SU-DHL-6 (cell line): Measurements from ENCODE around the gene BEND6.
A peak's percentile ranks its signal among the peaks of the same experiment; 100 is the strongest.

ENCODE experiments used
- H2AFZ ChIP-seq: fragments of 200-600 bp; sonication (generic); 2 replicates; pipeline ENCODE4 v1.6.1; 2014; ENCODE audit warnings: low read depth, mild to moderate bottlenecking, moderate library complexity, mixed read lengths, antibody characterized with exemption, low read length; ENCODE audit not compliant: severe bottlenecking
- H3F3A ChIP-seq: fragments of 200-600 bp; shearing (Covaris generic); 2 replicates; pipeline ENCODE4 v1.6.0; 2016; ENCODE audit warnings: antibody characterized with exemption, mild to moderate bottlenecking; ENCODE audit not compliant: insufficient read depth
- H3K27ac ChIP-seq: fragments of 200-600 bp; sonication (generic); 2 replicates; pipeline ENCODE4 v1.5.1; 2016; ENCODE audit warnings: low read depth, mild to moderate bottlenecking, low read length, moderate library complexity, mixed read lengths
- H3K27me3 ChIP-seq: fragments of 200-600 bp; sonication (generic), shearing (Covaris generic); 2 replicates; pipeline ENCODE4 v1.6.0; 2014; ENCODE audit warnings: mild to moderate bottlenecking, low read length
- H3K36me3 ChIP-seq: fragments of 200-600 bp; sonication (generic); 2 replicates; pipeline ENCODE4 v1.6.1; 2014; ENCODE audit warnings: mild to moderate bottlenecking, low read length, mixed read lengths
- H3K4me2 ChIP-seq: fragments of 300-600, 200-600 bp; shearing (Covaris generic), sonication (generic); 2 replicates; pipeline ENCODE4 v1.6.0; 2014; ENCODE audit warnings: low read length, low read depth, mild to moderate bottlenecking; ENCODE audit not compliant: poor library complexity, severe bottlenecking
- H3K4me3 ChIP-seq: fragments of 200-600 bp; sonication (generic); 2 replicates; pipeline ENCODE4 v1.5.1; 2014; ENCODE audit warnings: antibody characterized with exemption, low read length, mild to moderate bottlenecking, mixed read lengths; ENCODE audit not compliant: insufficient read depth, poor library complexity, severe bottlenecking
- H3K79me2 ChIP-seq: fragments of 200-600 bp; sonication (generic); 2 replicates; pipeline ENCODE4 v1.6.1; 2014; ENCODE audit warnings: mild to moderate bottlenecking, low read length, moderate library complexity; ENCODE audit not compliant: insufficient read depth
- H3K9ac ChIP-seq: fragments of 200-600 bp; sonication (generic); 2 replicates; pipeline ENCODE4 v1.7.0; 2014; ENCODE audit warnings: mild to moderate bottlenecking, low read length
- H3K9me2 ChIP-seq: fragments of 200-600 bp; sonication (generic); replicated peaks from 2 replicates; pipeline ENCODE4 v1.6.1; 2014; ENCODE audit warnings: low read length; ENCODE audit not compliant: insufficient read depth
- H3K9me3 ChIP-seq: fragments of 200-600 bp; sonication (generic); 2 replicates; pipeline ENCODE4 v1.6.1; 2014; ENCODE audit warnings: low read length, mixed read lengths; ENCODE audit not compliant: insufficient read depth
- H4K20me1 ChIP-seq: fragments of 200-600 bp; sonication (generic); 2 replicates; pipeline ENCODE4 v1.6.1; 2014; ENCODE audit warnings: low read depth, mild to moderate bottlenecking, antibody characterized with exemption, low read length, moderate library complexity, mixed read lengths
- CTCF ChIP-seq: fragments of 200-600 bp; sonication (generic); IDR thresholded peaks from one replicate; pipeline ENCODE4 v1.5.1; 2017; ENCODE audit warnings: antibody characterized with exemption, mild to moderate bottlenecking, low read length, moderate library complexity; ENCODE audit not compliant: insufficient read depth, poor library complexity, severe bottlenecking
- EZH2phosphoT487 ChIP-seq: fragments of 200-600 bp; sonication (generic), shearing (Covaris generic); conservative IDR thresholded peaks from 2 replicates; pipeline ENCODE4 v1.6.1; 2018; ENCODE audit warnings: mild to moderate bottlenecking, antibody characterized with exemption, low read length, moderate library complexity, mixed read lengths

Gene BEND6

GRCh38 chr6:57048577-57048976 lies 93.7 kb downstream of the BEND6 start:
- Histone ChIP-seq H3F3A (peaks cover 14% of the 10 kb centered on the region; the same call in 1 of the 2 replicates), H3K9ac (peak overlapping the region; percentile 31), H3K36me3 (peaks cover 46% of the 10 kb centered on the region), H3K79me2 (peaks cover 41% of the 10 kb centered on the region), H3K9me2 (no peaks in the 10 kb centered on the region), H4K20me1 (peaks cover 7% of the 10 kb centered on the region; the same call in 1 of the 2 replicates), H3K27ac (no peak overlapping the region), H3K4me3 (peak overlapping the region; percentile 55), H3K4me2 (peak overlapping the region; percentile 67), H3K9me3 (no peaks in the 10 kb centered on the region), H2AFZ (no peak overlapping the region), H3K27me3 (no peaks in the 10 kb centered on the region)
- TF ChIP-seq CTCF: no peak
- TF ChIP-seq EZH2phosphoT487: no peak

- H3K9me3 ChIP-seq: no peaks in the 10 kb centered on the region
- 0 out of 2 replicates have a peak, but pooled peaks cover under 1% of the 10 kb centered on the region for H3F3A ChIP-seq
- no peak overlapping the region for H2AFZ ChIP-seq
- H4K20me1 ChIP-seq: no peaks in the 10 kb centered on the region
- no peak overlapping the region for H3K27ac ChIP-seq
- H3K27me3 ChIP-seq: no peaks in the 10 kb centered on the region
- peaks cover 18% of the 10 kb centered on the region; the same call in 1 of the 2 replicates for H3K36me3 ChIP-seq
- no peaks in the 10 kb centered on the region for H3K9me2 ChIP-seq
- H3K9ac ChIP-seq: no peak overlapping the region
- TF ChIP-seq EZH2phosphoT487 (no peak), CTCF (no peak)
- H3K4me2 ChIP-seq: no peak overlapping the region
- H3K79me2 ChIP-seq: no peaks in the 10 kb centered on the region
- H3K4me3 ChIP-seq: no peak overlapping the region
These were observed 108.9 kb downstream of the BEND6 start for GRCh38 chr6:57063847-57064246.

GRCh38 chr6:57064809-57065208 lies 109.9 kb downstream of the BEND6 start:
- no peaks in the 10 kb centered on the region for H3K79me2 ChIP-seq
- no peaks in the 10 kb centered on the region for H3K9me3 ChIP-seq
- H3F3A ChIP-seq: no peaks in the 10 kb centered on the region
- H3K27ac ChIP-seq: no peak overlapping the region
- TF ChIP-seq EZH2phosphoT487: no peak
- TF ChIP-seq CTCF: no peak
- H3K27me3 ChIP-seq: no peaks in the 10 kb centered on the region
- H4K20me1 ChIP-seq: no peaks in the 10 kb centered on the region
- H3K4me3 ChIP-seq: no peak overlapping the region
- no peak overlapping the region for H3K9ac ChIP-seq
- H3K36me3 ChIP-seq: peaks cover 16% of the 10 kb centered on the region; the same call in 1 of the 2 replicates
- no peaks in the 10 kb centered on the region for H3K9me2 ChIP-seq
- no peak overlapping the region for H2AFZ ChIP-seq
- H3K4me2 ChIP-seq: no peak overlapping the region

- Histone ChIP-seq H3K4me3 (no peak overlapping the region), H3K4me2 (no peak overlapping the region)
- no peak for TF ChIP-seq CTCF
- TF ChIP-seq EZH2phosphoT487: no peak
These were observed 113.2 kb downstream of the BEND6 start for GRCh38 chr6:57068061-57068460.

More at GRCh38 chr6:57068061-57068460, 113.2 kb downstream of the BEND6 start:
- H3K27ac ChIP-seq: no peak overlapping the region
- H3K9ac ChIP-seq: no peak overlapping the region
- H3K36me3 ChIP-seq: peaks cover 6% of the 10 kb centered on the region; the same call in 1 of the 2 replicates
- no peaks in the 10 kb centered on the region for H3K9me3 ChIP-seq
- no peak overlapping the region for H2AFZ ChIP-seq
- no peaks in the 10 kb centered on the region for H3K27me3 ChIP-seq
- H3F3A ChIP-seq: no peaks in the 10 kb centered on the region
- no peaks in the 10 kb centered on the region for H3K79me2 ChIP-seq
- H4K20me1 ChIP-seq: no peaks in the 10 kb centered on the region
- no peaks in the 10 kb centered on the region for H3K9me2 ChIP-seq
